Measurements from ENCODE around the gene CCDC91. TPM values are rescaled to one million over a fixed set of nuclear protein-coding genes. Genes with fewer than 3 reads are reported as not detected.

Gene CCDC91
- total RNA-seq, 1 experiment from 2014 or later, result 26.8 TPM

DNA sequence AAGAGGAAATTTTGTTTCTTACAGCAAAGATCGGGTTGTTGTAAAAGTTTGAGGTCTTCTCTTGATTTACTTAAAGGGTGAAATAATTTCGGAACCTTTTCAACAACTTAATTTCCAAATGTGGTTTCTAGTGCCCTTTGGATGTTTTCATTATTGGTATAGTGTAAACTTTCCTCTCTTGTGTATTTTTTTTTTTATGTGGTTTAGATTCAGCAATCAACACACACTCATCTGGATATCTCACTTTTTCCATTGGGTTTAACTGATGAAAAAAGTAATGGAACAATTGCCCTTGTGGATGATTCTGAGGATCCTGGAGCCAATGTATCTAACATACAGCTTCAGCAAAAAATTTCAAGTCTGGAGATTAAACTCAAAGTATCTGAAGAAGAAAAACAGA lies 116.3 kb downstream of the CCDC91 start:
- ChIA-PET POLR2A (ENCODE audit: low non-redundant PET) (no interaction called here), CTCF (no interaction called here)
- no peak for DNase-seq (ENCODE audit: low spot score)
- Histone ChIP-seq H3K4me3 (ENCODE audit: low read depth, low read length, poor library complexity, severe bottlenecking) (no peak overlapping the region), H3K27ac (ENCODE audit: low read depth, low read length, poor library complexity, severe bottlenecking) (no peak overlapping the region), H3K36me3 (ENCODE audit: insufficient read depth, low read length, poor library complexity, severe bottlenecking) (no peaks in the 10 kb centered on the region), H3K4me1 (ENCODE audit: insufficient read depth, low read length, poor library complexity, severe bottlenecking) (no peaks in the 10 kb centered on the region), H3K27me3 (replicated peaks; ENCODE audit: insufficient read depth, low read depth, low read length, poor library complexity) (no peaks in the 10 kb centered on the region), H3K9me3 (ENCODE audit: low read depth, low read length, poor library complexity, severe bottlenecking) (no peaks in the 10 kb centered on the region)
- TF ChIP-seq EZH2 (IDR thresholded peaks at IDR 0.05; ENCODE audit: borderline replicate concordance, low read depth, low read length, poor library complexity, severe bottlenecking), result no peak
- TF ChIP-seq, protein P1, sequence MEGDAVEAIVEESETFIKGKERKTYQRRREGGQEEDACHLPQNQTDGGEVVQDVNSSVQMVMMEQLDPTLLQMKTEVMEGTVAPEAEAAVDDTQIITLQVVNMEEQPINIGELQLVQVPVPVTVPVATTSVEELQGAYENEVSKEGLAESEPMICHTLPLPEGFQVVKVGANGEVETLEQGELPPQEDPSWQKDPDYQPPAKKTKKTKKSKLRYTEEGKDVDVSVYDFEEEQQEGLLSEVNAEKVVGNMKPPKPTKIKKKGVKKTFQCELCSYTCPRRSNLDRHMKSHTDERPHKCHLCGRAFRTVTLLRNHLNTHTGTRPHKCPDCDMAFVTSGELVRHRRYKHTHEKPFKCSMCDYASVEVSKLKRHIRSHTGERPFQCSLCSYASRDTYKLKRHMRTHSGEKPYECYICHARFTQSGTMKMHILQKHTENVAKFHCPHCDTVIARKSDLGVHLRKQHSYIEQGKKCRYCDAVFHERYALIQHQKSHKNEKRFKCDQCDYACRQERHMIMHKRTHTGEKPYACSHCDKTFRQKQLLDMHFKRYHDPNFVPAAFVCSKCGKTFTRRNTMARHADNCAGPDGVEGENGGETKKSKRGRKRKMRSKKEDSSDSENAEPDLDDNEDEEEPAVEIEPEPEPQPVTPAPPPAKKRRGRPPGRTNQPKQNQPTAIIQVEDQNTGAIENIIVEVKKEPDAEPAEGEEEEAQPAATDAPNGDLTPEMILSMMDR (conservative IDR thresholded peaks at IDR 0.05; ENCODE audit: low read depth, low read length), result no peak
- intact Hi-C loops (cut with micrococcal nuclease; ENCODE audit: unreplicated experiment), result no loop called here
- BruUV-seq (replicated peaks), result no TSS peak

DNA sequence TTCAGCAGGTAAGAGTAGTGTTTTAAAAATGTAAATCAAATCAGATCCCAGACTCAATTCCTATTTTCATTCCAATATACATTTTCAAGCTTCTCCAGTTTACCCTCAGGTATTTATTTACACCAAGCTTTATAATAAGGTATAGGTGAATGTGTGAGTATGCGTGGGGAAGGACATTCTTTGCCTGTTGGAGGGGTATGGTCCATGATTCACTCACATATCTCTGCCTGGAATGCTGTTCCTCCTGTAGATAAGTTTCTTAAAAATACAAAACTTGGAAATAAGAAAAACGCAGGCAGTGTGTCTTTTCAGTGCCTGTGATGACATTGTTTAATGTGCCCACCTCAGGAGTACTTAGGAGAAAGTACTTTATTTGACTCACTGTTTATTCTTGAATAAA lies 118.6 kb downstream of the CCDC91 start:
- H3K27me3 ChIP-seq (replicated peaks; ENCODE audit: insufficient read depth, low read depth, low read length, poor library complexity), result no peaks in the 10 kb centered on the region
- H3K36me3 ChIP-seq (ENCODE audit: insufficient read depth, low read length, poor library complexity, severe bottlenecking), result no peaks in the 10 kb centered on the region
- no peak overlapping the region for H3K27ac ChIP-seq (ENCODE audit: low read depth, low read length, poor library complexity, severe bottlenecking)
- POLR2A ChIA-PET (ENCODE audit: low non-redundant PET), result no interaction called here
- H3K4me3 ChIP-seq (ENCODE audit: low read depth, low read length, poor library complexity, severe bottlenecking), result no peak overlapping the region
- no TSS peak for BruUV-seq (replicated peaks)
- intact Hi-C loops (cut with micrococcal nuclease; ENCODE audit: unreplicated experiment), result no loop called here
- no peaks in the 10 kb centered on the region for H3K4me1 ChIP-seq (ENCODE audit: insufficient read depth, low read length, poor library complexity, severe bottlenecking)
- no peaks in the 10 kb centered on the region for H3K9me3 ChIP-seq (ENCODE audit: low read depth, low read length, poor library complexity, severe bottlenecking)
- DNase-seq (ENCODE audit: low spot score), result no peak
- TF ChIP-seq, protein P1 (conservative IDR thresholded peaks at IDR 0.05; ENCODE audit: low read depth, low read length), result no peak
- TF ChIP-seq EZH2 (IDR thresholded peaks at IDR 0.05; ENCODE audit: borderline replicate concordance, low read depth, low read length, poor library complexity, severe bottlenecking), result no peak
- CTCF ChIA-PET, result no interaction called here

DNA sequence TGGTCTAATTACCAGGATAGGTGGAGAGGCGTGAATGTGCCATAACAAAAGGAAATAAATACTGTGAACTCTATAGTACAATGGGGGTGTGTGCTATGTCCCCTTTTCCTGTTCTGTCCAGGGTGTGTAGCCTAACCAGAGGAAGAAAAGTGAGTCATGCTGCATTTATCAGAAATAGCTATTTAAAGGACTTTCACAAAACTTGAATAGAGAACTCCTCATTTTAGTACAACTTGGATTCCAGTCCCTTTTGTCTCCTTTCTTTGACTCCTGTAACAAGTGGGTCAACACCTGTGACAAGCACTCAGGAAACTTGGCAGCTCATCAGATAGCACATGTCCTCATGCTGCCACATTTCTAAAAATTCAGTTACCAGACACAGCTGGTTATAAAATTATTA lies 123.4 kb downstream of the CCDC91 start:
- TF ChIP-seq EZH2 (IDR thresholded peaks at IDR 0.05; ENCODE audit: borderline replicate concordance, low read depth, low read length, poor library complexity, severe bottlenecking), result no peak
- TF ChIP-seq, protein P1 (conservative IDR thresholded peaks at IDR 0.05; ENCODE audit: low read depth, low read length), result no peak
- Histone ChIP-seq H3K27me3 (replicated peaks; ENCODE audit: insufficient read depth, low read depth, low read length, poor library complexity) (no peaks in the 10 kb centered on the region), H3K4me3 (ENCODE audit: low read depth, low read length, poor library complexity, severe bottlenecking) (no peak overlapping the region), H3K36me3 (ENCODE audit: insufficient read depth, low read length, poor library complexity, severe bottlenecking) (no peaks in the 10 kb centered on the region), H3K4me1 (ENCODE audit: insufficient read depth, low read length, poor library complexity, severe bottlenecking) (no peaks in the 10 kb centered on the region), H3K27ac (ENCODE audit: low read depth, low read length, poor library complexity, severe bottlenecking) (no peak overlapping the region), H3K9me3 (ENCODE audit: low read depth, low read length, poor library complexity, severe bottlenecking) (no peaks in the 10 kb centered on the region)
- DNase-seq (ENCODE audit: low spot score), result peak; percentile 4
- BruUV-seq (replicated peaks), result no TSS peak
- ChIA-PET CTCF (no interaction called here), POLR2A (ENCODE audit: low non-redundant PET) (no interaction called here)
- intact Hi-C loops (cut with micrococcal nuclease; ENCODE audit: unreplicated experiment), result no loop called here

Measured in A673 (cell line).